HUDEP-2 (cell line): ENCODE data around the gene TMEM50B.
A peak's percentile ranks its signal among the peaks of the same experiment; 100 is the strongest.
"Not testable (repeated sequence)": the region's sequence is repeated elsewhere in the genome, so short reads cannot be mapped to it uniquely, and the experiment has no call there.

Experiments used
- DNase-seq, 76 experiments: peaks; one replicate each; lab custom pipeline; 2025; ENCODE audit not compliant: unreplicated experiment in 76 of 76; lab: John Stamatoyannopoulos, UW

The TMEM50B gene

GRCh38 chr21:33433001-33433400, 46.8 kb downstream of the TMEM50B start:
- no peak for DNase-seq

- no peak for DNase-seq
Measured at GRCh38 chr21:33432496-33432895, 47.3 kb downstream of the TMEM50B start.

GRCh38 chr21:33430858-33431257, 48.9 kb downstream of the TMEM50B start:
- DNase-seq, result peak in 1 of 76 experiments; percentile 7

GRCh38 chr21:33428669-33429068, 51.1 kb downstream of the TMEM50B start:
- no peak for DNase-seq

GRCh38 chr21:33427051-33427450, 52.7 kb downstream of the TMEM50B start:
- DNase-seq, result no peak

- DNase-seq, result no peak
Measured at GRCh38 chr21:33425825-33426224, 53.9 kb downstream of the TMEM50B start.

GRCh38 chr21:33424214-33424613, 55.6 kb downstream of the TMEM50B start:
- DNase-seq, result no peak

GRCh38 chr21:33421713-33422393, 57.9 kb downstream of the TMEM50B start:
- DNase-seq, result no peak

GRCh38 chr21:33419538-33420123, 60.1 kb downstream of the TMEM50B start:
- peak in 1 of 76 experiments; percentile 34 for DNase-seq

- DNase-seq, result no peak
Measured at GRCh38 chr21:33418691-33419090, 61.1 kb downstream of the TMEM50B start.

GRCh38 chr21:33414926-33415325, 64.8 kb downstream of the TMEM50B start:
- DNase-seq, result no peak

- DNase-seq, result no peak
Measured at GRCh38 chr21:33414068-33414467, 65.7 kb downstream of the TMEM50B start.

GRCh38 chr21:33412832-33413519, 66.8 kb downstream of the TMEM50B start:
- no peak for DNase-seq

- DNase-seq, result not testable (repeated sequence)
Measured at GRCh38 chr21:33412439-33412831, 67.3 kb downstream of the TMEM50B start.

- DNase-seq, result no peak
Measured at GRCh38 chr21:33411949-33412430, 67.8 kb downstream of the TMEM50B start.

- DNase-seq, result peak in 19 of 76 experiments; percentile 5 to 59 (median 21)
Measured at GRCh38 chr21:33406493-33406892, 73.3 kb downstream of the TMEM50B start.

- DNase-seq, result peak in 46 of 76 experiments; percentile 8 to 71 (median 40)
Measured at GRCh38 chr21:33403786-33404585, 75.8 kb downstream of the TMEM50B start.

GRCh38 chr21:33403128-33403785, 76.5 kb downstream of the TMEM50B start, which contains the start of gene IFNGR2:
IFNGR2 (plus strand) TSS chr21:33403413; CDS start chr21:33403544, 131 bp downstream.
- peak in 21 of 76 experiments; percentile 10 to 64 (median 34) for DNase-seq

- peak in 1 of 76 experiments; percentile 18 for DNase-seq
Measured at GRCh38 chr21:33402001-33402979, 77.5 kb downstream of the TMEM50B start.
